GM21360 (cell line): ENCODE results near the gene ADAMTS3.

ENCODE experiments used
- ATAC-seq: cut with Tn5 transposase; IDR thresholded peaks from one replicate; pipeline ENCODE4 v1.9.1; 2021; ENCODE audit warnings: mild to moderate bottlenecking, moderate library complexity; ENCODE audit not compliant: unreplicated experiment

The ADAMTS3 gene

GRCh38 chr4:72357908-72358307 lies 211.1 kb downstream of the ADAMTS3 start:
- ATAC-seq = no peak

- ATAC-seq = no peak
Measured at GRCh38 chr4:72352711-72353110, 216.3 kb downstream of the ADAMTS3 start.

GRCh38 chr4:72351521-72351920 lies 217.5 kb downstream of the ADAMTS3 start:
- no peak for ATAC-seq

- ATAC-seq = no peak
Measured at GRCh38 chr4:72348701-72349100, 220.3 kb downstream of the ADAMTS3 start.

- no peak for ATAC-seq
Measured at GRCh38 chr4:72344418-72344817, 224.6 kb downstream of the ADAMTS3 start.

- ATAC-seq = no peak
Measured at GRCh38 chr4:72341432-72341820, 227.6 kb downstream of the ADAMTS3 start.

- ATAC-seq = no peak
Measured at GRCh38 chr4:72340803-72341431, 228.1 kb downstream of the ADAMTS3 start.

- ATAC-seq = no peak
Measured at GRCh38 chr4:72338060-72338459, 231.0 kb downstream of the ADAMTS3 start.

- no peak for ATAC-seq
Measured at GRCh38 chr4:72330381-72330780, 238.6 kb downstream of the ADAMTS3 start.

GRCh38 chr4:72326692-72327632 lies 242.1 kb downstream of the ADAMTS3 start:
- ATAC-seq = no peak

GRCh38 chr4:72325215-72325614 lies 243.8 kb downstream of the ADAMTS3 start:
- no peak for ATAC-seq

GRCh38 chr4:72323227-72323626 lies 245.8 kb downstream of the ADAMTS3 start:
- ATAC-seq = no peak

GRCh38 chr4:72320223-72320948 lies 248.6 kb downstream of the ADAMTS3 start:
- ATAC-seq = no peak

- no peak for ATAC-seq
Measured at GRCh38 chr4:72319601-72320021, 249.4 kb downstream of the ADAMTS3 start.

GRCh38 chr4:72318421-72319170 lies 250.4 kb downstream of the ADAMTS3 start:
- no peak for ATAC-seq

GRCh38 chr4:72314869-72315268 lies 254.2 kb downstream of the ADAMTS3 start:
- ATAC-seq = no peak

- no peak for ATAC-seq
Measured at GRCh38 chr4:72313121-72313520, 255.9 kb downstream of the ADAMTS3 start.

GRCh38 chr4:72312032-72312650 lies 256.9 kb downstream of the ADAMTS3 start:
- ATAC-seq = no peak

GRCh38 chr4:72311291-72311690 lies 257.7 kb downstream of the ADAMTS3 start:
- ATAC-seq = no peak

GRCh38 chr4:72305620-72306019 lies 263.4 kb downstream of the ADAMTS3 start:
- ATAC-seq = no peak
